PFSK-1 (cell line): Measurements from ENCODE around the gene GET3.
A peak's percentile ranks its signal among the peaks of the same experiment; 100 is the strongest.

ENCODE experiments used
- FOXP2 ChIP-seq: optimal IDR thresholded peaks from 2 replicates; pipeline ENCODE3; 2011; ENCODE audit warnings: borderline replicate concordance, control low read depth, inconsistent platforms; ENCODE audit not compliant: insufficient read depth; ENCODE audit errors: extremely low read length, extremely low read depth
- POLR2AphosphoS5 ChIP-seq: IDR thresholded peaks from 2 replicates; pipeline ENCODE4 v1.6.1; 2012; ENCODE audit warnings: low read depth, mild to moderate bottlenecking, control low read depth, low read length, moderate library complexity
- SIN3A ChIP-seq: IDR thresholded peaks from 2 replicates; pipeline ENCODE4 v1.6.1; 2012; ENCODE audit warnings: mild to moderate bottlenecking, low read length, moderate library complexity, borderline replicate concordance; ENCODE audit not compliant: insufficient read depth
- TAF1 ChIP-seq: IDR thresholded peaks from 2 replicates; pipeline ENCODE4 v1.6.1; 2012; ENCODE audit warnings: low read length, control low read depth, borderline replicate concordance; ENCODE audit not compliant: insufficient read depth
- TF ChIP-seq, protein P1 (sequence below), 2 experiments: IDR thresholded peaks; 2 replicates each; pipeline versions ENCODE4 v1.6.1 to v1.8.0; 2011 to 2012; ENCODE audit warnings: low read depth in 2 of 2, low read length in 2 of 2, control low read depth in 1 of 2, inconsistent platforms in 1 of 2, mild to moderate bottlenecking in 1 of 2, moderate library complexity in 1 of 2; ENCODE audit not compliant: insufficient read depth in 1 of 2

GET3 gene

DNA sequence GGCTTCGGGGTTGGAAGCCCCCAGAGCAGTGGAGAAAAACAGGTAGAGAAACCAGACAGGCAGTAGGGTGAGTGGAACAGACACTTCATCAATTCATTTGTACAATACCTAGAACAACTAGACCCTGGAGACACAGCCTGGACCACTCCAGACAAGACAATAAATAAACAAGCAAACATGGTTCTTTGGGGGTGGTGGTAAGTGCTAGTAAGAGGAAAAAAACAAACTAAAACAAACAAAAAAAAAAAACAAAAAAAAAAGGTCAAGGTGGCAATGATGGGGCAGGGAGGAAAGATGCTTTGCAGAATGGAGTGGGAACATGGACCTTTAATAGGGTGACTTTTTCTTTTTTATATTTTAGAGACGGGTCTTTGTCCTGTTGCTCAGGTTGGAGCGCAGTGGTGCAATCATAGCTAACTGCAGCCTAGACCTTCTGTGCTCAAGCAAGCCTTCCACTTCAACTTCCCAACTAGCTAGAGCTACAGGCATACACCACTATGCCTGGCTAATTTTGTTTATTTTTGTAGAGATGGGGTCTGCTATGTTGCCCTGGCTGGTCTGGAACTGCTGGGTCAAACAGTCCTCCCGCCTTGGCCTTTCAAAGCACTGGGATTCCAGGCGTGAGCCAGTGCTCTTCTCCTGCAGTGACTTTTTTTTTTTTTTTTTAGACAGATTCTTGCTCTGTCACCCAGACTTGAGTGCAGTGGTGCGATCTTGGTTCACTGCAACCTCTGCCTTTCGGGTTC, 57.1 kb downstream of the GET3 start:
- no peak for TF ChIP-seq POLR2AphosphoS5
- TF ChIP-seq SIN3A = no peak
- no peak for TF ChIP-seq TAF1
- TF ChIP-seq FOXP2 = no peak

DNA sequence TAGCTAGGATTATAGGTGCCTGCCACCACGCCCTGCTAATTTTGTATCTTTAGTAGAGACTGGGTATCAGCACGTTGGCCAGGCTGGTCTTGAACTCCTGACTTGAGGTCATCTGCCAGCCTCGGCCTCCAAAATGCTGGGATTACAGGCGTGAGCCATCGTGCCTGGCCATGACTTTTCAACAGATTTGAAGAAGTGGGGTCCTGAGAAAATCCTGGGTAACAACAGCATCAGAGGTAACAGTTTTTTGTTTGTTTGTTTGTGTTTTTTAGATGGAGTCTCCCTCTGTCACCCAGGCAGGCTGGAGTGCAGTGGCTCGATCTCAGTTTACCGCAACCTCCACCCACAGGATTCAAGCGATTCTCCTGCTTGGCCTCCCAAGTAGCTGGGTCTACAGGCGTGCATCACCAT, 57.7 kb downstream of the GET3 start:
- TF ChIP-seq POLR2AphosphoS5 (no peak), SIN3A (no peak), TAF1 (no peak), FOXP2 (no peak)
- TF ChIP-seq, protein P1, sequence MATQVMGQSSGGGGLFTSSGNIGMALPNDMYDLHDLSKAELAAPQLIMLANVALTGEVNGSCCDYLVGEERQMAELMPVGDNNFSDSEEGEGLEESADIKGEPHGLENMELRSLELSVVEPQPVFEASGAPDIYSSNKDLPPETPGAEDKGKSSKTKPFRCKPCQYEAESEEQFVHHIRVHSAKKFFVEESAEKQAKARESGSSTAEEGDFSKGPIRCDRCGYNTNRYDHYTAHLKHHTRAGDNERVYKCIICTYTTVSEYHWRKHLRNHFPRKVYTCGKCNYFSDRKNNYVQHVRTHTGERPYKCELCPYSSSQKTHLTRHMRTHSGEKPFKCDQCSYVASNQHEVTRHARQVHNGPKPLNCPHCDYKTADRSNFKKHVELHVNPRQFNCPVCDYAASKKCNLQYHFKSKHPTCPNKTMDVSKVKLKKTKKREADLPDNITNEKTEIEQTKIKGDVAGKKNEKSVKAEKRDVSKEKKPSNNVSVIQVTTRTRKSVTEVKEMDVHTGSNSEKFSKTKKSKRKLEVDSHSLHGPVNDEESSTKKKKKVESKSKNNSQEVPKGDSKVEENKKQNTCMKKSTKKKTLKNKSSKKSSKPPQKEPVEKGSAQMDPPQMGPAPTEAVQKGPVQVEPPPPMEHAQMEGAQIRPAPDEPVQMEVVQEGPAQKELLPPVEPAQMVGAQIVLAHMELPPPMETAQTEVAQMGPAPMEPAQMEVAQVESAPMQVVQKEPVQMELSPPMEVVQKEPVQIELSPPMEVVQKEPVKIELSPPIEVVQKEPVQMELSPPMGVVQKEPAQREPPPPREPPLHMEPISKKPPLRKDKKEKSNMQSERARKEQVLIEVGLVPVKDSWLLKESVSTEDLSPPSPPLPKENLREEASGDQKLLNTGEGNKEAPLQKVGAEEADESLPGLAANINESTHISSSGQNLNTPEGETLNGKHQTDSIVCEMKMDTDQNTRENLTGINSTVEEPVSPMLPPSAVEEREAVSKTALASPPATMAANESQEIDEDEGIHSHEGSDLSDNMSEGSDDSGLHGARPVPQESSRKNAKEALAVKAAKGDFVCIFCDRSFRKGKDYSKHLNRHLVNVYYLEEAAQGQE (IDR thresholded peaks at IDR 0.05; ENCODE audit: insufficient read depth in 1 of 2, low read depth in 2 of 2, low read length in 2 of 2) = no peak

DNA sequence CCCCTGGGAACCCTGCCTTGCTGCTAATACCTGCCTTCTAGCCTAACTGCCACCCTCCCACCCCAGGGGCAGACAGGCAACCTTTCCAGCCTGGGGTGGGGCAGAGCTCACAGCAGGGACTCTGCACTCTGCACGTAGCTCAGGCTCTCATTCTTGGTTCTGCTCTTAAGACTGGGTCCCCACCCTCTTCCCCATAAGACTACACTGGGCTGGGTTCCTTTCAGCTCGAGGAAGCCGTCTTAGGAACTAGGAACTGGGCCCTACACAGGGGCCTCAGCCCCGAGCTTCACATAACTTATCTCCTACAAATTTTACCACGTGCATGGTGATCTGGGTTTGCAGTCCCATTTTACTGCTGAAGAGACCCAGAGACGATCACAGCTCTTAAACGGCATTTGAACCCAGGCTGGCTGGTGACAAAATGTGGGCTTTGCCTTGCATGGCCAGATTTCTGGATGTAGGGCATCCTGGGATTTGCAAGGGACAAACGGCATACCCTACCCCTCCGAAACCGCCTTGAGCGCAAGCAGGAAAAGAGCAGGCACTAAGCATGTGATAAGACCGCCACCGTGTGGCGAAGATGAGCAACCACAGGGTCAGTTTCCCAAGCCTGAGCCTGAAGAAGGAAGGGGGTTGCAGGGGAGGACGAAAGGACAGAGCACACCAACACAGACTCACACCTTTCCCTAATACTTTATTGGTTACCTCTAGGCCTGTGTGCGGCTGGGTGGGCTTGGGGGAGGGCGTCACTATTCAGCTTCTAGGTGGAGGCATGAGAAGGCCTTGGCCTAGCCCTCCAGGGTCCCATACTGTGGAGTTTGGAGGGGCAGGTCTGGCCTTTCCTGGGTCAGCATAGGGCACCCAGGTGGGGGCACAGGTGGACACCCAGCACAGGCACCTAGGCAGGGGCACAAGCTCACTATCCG, 59.1 kb downstream of the GET3 start:
- TF ChIP-seq, protein P1 (IDR thresholded peaks at IDR 0.05; ENCODE audit: insufficient read depth in 1 of 2, low read depth in 2 of 2, low read length in 2 of 2) = 0 out of 4 replicates have a peak, but pooled peaks of 1 of the 2 experiments have one; percentile 4
- TF ChIP-seq FOXP2 (peak; percentile 68), POLR2AphosphoS5 (no peak; the same call in 1 of the 2 replicates), TAF1 (no peak)

DNA sequence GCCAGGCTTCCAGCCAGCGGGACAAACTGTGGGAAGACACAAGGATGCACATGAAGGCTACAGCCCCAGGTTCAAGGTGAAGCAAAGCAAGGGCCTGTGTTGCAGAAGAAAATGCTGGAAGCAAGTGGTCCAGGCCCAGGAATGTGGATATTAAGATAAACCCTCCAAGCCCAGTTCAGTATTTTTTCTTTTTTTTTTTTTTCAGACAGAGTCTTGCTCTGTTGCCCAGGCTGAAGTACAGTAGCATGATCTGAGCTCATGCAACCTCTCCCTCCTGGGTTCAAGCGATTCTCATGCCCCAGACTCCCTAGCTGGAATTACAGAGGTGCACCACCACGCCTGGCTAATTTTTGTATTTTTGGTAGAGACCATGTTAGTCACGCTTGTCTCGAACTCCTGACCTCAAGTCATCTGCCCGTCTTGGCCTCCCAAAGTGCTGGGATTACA, 59.9 kb downstream of the GET3 start:
- TF ChIP-seq FOXP2 (no peak), POLR2AphosphoS5 (no peak), SIN3A (no peak), TAF1 (no peak)
- TF ChIP-seq, protein P1 (IDR thresholded peaks at IDR 0.05; ENCODE audit: insufficient read depth in 1 of 2, low read depth in 2 of 2, low read length in 2 of 2) = no peak
